Type B pancreatic cell (in vitro differentiated cells): ENCODE data around the gene ADCY2. TPM values are rescaled to one million over a fixed set of nuclear protein-coding genes. Genes with fewer than 3 reads are reported as not detected.

Source experiments
- DNase-seq: peaks from one replicate; pipeline ENCODE4 v3.0.0; 2021; ENCODE audit warnings: mixed read lengths; ENCODE audit not compliant: unreplicated experiment; ENCODE audit errors: extremely low spot score
- H3K27ac Mint-ChIP-seq: 2 replicates; pipeline ENCODE4 v1.8.0; 2021; ENCODE audit warnings: mild to moderate bottlenecking, mixed read lengths
- H3K27me3 Mint-ChIP-seq: 2 replicates; pipeline ENCODE4 v1.8.0; 2021; ENCODE audit warnings: mixed read lengths
- H3K36me3 Mint-ChIP-seq: 2 replicates; pipeline ENCODE4 v1.8.0; 2021; ENCODE audit warnings: mixed read lengths
- H3K4me1 Mint-ChIP-seq: one replicate; pipeline ENCODE4 v1.8.0; 2021; ENCODE audit warnings: mixed read lengths; ENCODE audit not compliant: unreplicated experiment
- H3K4me3 Mint-ChIP-seq: 2 replicates; pipeline ENCODE4 v1.8.0; 2021; ENCODE audit warnings: mild to moderate bottlenecking, mixed read lengths
- H3K9me3 Mint-ChIP-seq: 2 replicates; pipeline ENCODE4 v1.8.0; 2021; ENCODE audit warnings: mixed read lengths
- CTCF ChIP-seq: fragments of 200-600 bp; sonication (generic); conservative IDR thresholded peaks from 2 replicates; pipeline ENCODE4 v1.5.0; 2021; ENCODE audit warnings: antibody characterized with exemption, mild to moderate bottlenecking
- total RNA-seq: library from RNA; stranded (reverse); gene quantifications from 2 replicates; pipeline ENCODE4 v1.2.1, GENCODE V29; 2021; ENCODE audit warnings: low replicate concordance

Gene ADCY2
- total RNA-seq, 1 donor from 2014 or later, result 79.7 TPM

GRCh38 chr5:7396713-7397454, 946 bp downstream of the ADCY2 start:
- Mint-ChIP-seq H3K27ac (peak overlapping the region; percentile 77), H3K4me1 (peaks cover 21% of the 10 kb centered on the region), H3K9me3 (no peaks in the 10 kb centered on the region), H3K4me3 (peak overlapping the region; percentile 94), H3K27me3 (peaks cover 46% of the 10 kb centered on the region), H3K36me3 (no peaks in the 10 kb centered on the region)
- TF ChIP-seq CTCF, result peak; percentile 28
- DNase-seq, result no peak

- Mint-ChIP-seq H3K4me3 (peak overlapping the region; percentile 94), H3K9me3 (no peaks in the 10 kb centered on the region), H3K4me1 (peaks cover 13% of the 10 kb centered on the region), H3K27ac (no peak overlapping the region), H3K27me3 (peaks cover 41% of the 10 kb centered on the region), H3K36me3 (no peaks in the 10 kb centered on the region)
- TF ChIP-seq CTCF, result no peak
- no peak for DNase-seq
Observed at GRCh38 chr5:7397937-7398336, 2.0 kb downstream of the ADCY2 start.

GRCh38 chr5:7398596-7399280, 2.8 kb downstream of the ADCY2 start:
- peaks cover 33% of the 10 kb centered on the region for H3K27me3 Mint-ChIP-seq
- no peak for TF ChIP-seq CTCF
- peak overlapping the region; percentile 94 for H3K4me3 Mint-ChIP-seq
- no peak overlapping the region for H3K27ac Mint-ChIP-seq
- H3K4me1 Mint-ChIP-seq, result peaks cover 8% of the 10 kb centered on the region
- no peak for DNase-seq
- no peaks in the 10 kb centered on the region for H3K9me3 Mint-ChIP-seq
- H3K36me3 Mint-ChIP-seq, result no peaks in the 10 kb centered on the region

- no peak overlapping the region for H3K27ac Mint-ChIP-seq
- no peak for DNase-seq
- TF ChIP-seq CTCF, result no peak
Observed at GRCh38 chr5:7405277-7405676, 9.3 kb downstream of the ADCY2 start.

GRCh38 chr5:7410936-7411511, 15.1 kb downstream of the ADCY2 start:
- no peak overlapping the region for H3K27ac Mint-ChIP-seq

More at GRCh38 chr5:7405277-7405676, 9.3 kb downstream of the ADCY2 start:
- Mint-ChIP-seq H3K4me1 (peaks cover 7% of the 10 kb centered on the region), H3K9me3 (peaks cover 9% of the 10 kb centered on the region), H3K36me3 (peaks cover 11% of the 10 kb centered on the region), H3K4me3 (no peak overlapping the region), H3K27me3 (peaks cover 10% of the 10 kb centered on the region)

More at GRCh38 chr5:7410936-7411511, 15.1 kb downstream of the ADCY2 start:
- no peak for DNase-seq
- H3K27me3 Mint-ChIP-seq, result peaks cover 22% of the 10 kb centered on the region
- peaks cover 18% of the 10 kb centered on the region for H3K36me3 Mint-ChIP-seq
- H3K4me1 Mint-ChIP-seq, result peaks cover 35% of the 10 kb centered on the region
- H3K9me3 Mint-ChIP-seq, result peaks cover 9% of the 10 kb centered on the region
- H3K4me3 Mint-ChIP-seq, result no peak overlapping the region
- TF ChIP-seq CTCF, result no peak
